ENCODE measurements around the gene FIBP.

DNA sequence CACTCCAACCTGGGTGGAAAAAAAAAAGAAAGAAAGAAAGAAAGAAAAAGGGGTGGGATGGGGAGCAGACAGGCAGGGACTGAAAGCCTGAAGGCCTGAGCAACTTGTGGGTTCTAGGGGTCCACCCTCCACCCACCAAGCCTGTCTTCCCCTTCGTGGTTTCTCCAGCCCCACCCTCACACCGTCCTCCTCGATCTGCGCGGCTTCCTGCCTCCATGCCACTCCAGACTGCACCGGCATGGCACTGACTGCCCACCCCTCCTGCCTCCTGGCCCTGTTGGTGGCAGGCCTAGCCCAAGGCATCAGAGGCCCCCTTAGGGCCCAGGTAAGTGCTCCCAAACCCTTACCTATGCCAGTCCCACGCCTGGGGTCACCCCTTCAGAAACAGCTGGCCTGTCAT is 8.7 kb downstream of the FIBP start, which contains the start of gene CTSW:
- TF ChIP-seq, protein P1, sequence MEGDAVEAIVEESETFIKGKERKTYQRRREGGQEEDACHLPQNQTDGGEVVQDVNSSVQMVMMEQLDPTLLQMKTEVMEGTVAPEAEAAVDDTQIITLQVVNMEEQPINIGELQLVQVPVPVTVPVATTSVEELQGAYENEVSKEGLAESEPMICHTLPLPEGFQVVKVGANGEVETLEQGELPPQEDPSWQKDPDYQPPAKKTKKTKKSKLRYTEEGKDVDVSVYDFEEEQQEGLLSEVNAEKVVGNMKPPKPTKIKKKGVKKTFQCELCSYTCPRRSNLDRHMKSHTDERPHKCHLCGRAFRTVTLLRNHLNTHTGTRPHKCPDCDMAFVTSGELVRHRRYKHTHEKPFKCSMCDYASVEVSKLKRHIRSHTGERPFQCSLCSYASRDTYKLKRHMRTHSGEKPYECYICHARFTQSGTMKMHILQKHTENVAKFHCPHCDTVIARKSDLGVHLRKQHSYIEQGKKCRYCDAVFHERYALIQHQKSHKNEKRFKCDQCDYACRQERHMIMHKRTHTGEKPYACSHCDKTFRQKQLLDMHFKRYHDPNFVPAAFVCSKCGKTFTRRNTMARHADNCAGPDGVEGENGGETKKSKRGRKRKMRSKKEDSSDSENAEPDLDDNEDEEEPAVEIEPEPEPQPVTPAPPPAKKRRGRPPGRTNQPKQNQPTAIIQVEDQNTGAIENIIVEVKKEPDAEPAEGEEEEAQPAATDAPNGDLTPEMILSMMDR (IDR thresholded peaks at IDR 0.05) = no peak
- TF ChIP-seq POLR2A (IDR thresholded peaks at IDR 0.05) = no peak
